Stomach (tissue), 4 donors: Measurements from ENCODE around the gene KHDRBS2.

ENCODE experiments used
- CTCF ChIP-seq, 7 experiments: fragments of 450-650 bp in 4 of 7; fragments of 200-600 bp in 3 of 7; sonication (generic) in 3 of 7; IDR thresholded peaks; one replicate each; pipeline ENCODE4 v1.5.1; 2016 to 2019; ENCODE audit warnings: antibody characterized with exemption in 7 of 7, control low read depth in 2 of 7, mild to moderate bottlenecking in 1 of 7
- EP300 ChIP-seq: sonication (generic); formaldehyde crosslinking; IDR thresholded peaks from one replicate; pipeline ENCODE4 v1.6.1; 2017; ENCODE audit warnings: antibody characterized with exemption
- POLR2A ChIP-seq, 4 donors: fragments of 450-650 bp; IDR thresholded peaks; one replicate each; pipeline ENCODE4 v1.6.1; 2016; ENCODE audit warnings: antibody characterized with exemption in 4 of 4, control low read depth in 2 of 4, mild to moderate bottlenecking in 1 of 4, moderate library complexity in 1 of 4
- POLR2AphosphoS5 ChIP-seq, 3 donors: sonication (generic); formaldehyde crosslinking; IDR thresholded peaks; one replicate each; pipeline ENCODE4 v1.6.1; 2016; ENCODE audit warnings: antibody characterized with exemption in 3 of 3

GRCh38 chr6:62284725-62285124 is 1.3 kb downstream of the KHDRBS2 start:
- no peak for TF ChIP-seq CTCF (IDR thresholded peaks at IDR 0.05)
- TF ChIP-seq POLR2A (IDR thresholded peaks at IDR 0.05): no peak
- TF ChIP-seq EP300: no peak
- TF ChIP-seq POLR2AphosphoS5 (IDR thresholded peaks at IDR 0.05): no peak
